GM19240 (cell line): ENCODE data around the gene OCEL1.

Source experiments
- DNase-seq: peaks from one replicate; pipeline ENCODE4 v3.0.0; 2011; ENCODE audit warnings: low spot score; ENCODE audit not compliant: insufficient read length

OCEL1 gene

DNA sequence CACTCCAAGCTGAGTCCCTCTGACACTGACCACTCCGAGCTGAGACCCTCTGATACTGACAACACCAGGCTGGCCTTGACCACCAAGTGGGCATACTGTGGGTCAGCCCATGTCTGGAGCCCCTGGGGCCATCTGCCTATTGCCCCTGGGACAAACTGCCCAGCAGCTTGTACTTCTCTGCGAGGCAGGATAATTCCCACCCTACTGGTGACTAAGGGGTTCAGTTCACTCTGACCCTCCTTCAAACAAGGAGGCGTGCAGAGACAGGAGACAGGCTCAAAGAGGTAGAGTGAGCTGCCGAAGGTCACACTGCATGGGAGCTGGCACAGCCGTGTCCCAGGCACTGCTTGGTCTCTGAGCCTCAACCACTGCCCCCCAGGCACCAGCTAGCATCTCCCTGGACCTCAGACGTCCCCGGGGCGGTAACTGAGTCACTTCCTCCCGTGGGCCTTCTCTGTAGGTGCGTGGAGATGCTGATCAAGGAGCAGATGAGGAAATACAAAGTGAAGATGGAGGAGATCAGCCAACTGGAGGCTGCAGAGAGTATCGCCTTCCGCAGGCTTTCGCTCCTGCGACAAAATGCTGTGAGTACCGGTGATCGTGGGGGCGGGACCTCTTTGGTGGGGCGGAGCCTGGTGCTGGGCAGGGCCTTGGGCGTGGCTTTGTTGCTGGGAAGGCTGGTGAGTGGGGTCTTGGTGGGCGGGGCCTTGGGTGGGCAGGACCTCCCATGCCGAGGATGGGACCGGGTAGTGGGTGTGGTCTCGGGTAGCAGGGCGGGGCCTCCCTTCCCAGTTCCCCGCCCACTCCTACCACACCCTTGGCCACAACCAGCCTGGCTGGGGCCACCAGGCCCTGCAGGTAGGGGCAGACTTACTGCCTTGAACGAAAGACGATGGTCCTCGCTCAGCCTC is 16.6 kb upstream of the OCEL1 start:
- DNase-seq: peak; percentile 56

GRCh38 chr19:17210296-17210695 is 15.7 kb upstream of the OCEL1 start:
- no peak for DNase-seq

GRCh38 chr19:17211547-17212446 is 14.2 kb upstream of the OCEL1 start:
- DNase-seq: no peak

DNA sequence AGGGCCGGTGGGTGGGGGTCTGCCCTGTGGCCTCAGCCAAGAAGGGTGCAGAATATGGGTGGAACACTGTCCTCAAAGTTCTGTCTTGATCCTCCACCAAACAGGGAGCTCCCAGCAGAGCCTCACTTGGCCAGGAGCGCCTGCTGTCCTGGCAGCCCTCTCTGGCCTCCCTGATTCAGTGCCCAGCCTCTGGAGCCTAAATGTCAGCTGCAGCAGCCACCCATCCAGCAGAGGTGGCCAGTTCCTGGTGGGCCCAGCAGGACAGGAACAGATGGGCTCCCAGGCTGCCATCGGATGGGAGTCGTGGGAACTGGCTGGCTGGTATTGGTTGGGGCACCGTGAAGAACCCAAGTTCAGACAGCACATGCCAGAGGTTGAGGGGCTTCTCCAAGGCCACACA is 12.7 kb upstream of the OCEL1 start:
- no peak for DNase-seq

DNA sequence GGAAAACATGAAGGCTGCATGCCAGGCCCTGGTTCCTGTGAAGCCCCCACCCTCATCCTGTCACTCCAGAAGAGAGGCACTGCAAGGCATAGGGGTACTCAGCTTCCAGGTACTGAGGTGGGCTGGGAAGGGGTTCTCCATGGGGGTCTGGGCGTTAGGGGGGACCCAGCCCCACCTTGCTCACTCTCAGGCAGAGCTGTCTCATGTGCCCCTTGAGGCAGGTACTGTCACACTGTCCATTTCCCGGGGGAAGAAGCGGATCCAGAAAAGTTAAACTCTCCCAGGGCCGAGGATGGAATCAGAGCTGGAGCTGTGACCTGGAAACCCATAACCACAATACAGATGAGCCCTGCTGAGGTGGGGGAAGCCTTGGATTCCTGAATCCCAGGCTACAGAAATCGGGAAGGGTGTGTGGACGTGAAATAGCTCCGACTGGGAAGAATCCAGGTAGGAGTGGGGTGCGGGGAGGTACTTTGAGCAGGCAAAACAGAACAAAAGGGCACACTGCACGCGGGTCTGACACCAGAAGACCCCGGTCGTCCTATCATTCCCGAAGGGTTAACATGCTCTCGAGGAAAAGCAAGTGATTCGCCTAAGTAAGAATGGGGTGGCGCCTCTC is 11.4 kb upstream of the OCEL1 start:
- no peak for DNase-seq

DNA sequence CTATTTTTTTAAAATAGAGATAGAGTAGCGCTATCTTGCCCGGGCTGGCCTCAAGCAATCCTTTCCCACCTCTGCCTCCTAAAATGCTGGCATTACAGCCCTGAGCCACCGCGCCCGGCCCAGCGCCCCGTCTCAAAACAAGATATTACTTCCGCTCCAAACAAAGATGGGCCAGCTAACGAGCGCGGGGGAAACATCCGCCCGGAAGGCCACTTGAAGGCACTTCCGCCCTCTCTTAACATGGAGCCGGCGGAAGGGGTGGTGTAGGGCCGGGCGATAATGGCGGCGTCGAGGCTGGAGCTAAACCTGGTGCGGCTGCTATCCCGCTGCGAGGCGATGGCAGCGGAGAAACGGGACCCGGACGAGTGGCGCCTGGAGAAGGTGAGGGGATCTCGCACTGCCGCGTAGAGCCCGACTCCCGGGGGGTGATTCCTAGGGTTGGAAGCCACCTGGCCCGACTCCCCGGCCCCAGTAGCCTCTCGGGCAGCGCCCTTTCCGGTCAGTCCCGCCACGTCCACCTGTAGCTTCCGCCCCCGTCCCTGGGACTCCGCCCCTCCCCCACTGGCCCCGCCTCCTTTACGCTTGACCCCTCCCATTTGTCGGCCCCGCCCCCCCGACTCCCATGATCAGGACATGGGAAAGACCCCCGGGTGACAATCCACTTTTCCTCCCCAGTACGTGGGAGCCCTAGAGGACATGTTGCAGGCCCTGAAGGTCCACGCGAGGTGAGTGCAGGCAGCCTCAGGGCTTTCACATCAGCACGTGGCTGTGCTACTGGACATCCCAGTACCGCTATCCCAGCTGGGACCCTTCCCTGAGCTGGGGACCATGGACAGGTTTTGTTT is 10.7 kb upstream of the OCEL1 start, which contains the start of gene USE1:
Gene USE1 (plus strand): TSS at position 231 of the 845 bp plus-strand sequence. CDS start 49 bp downstream, at position 280.
- peak; percentile 95 for DNase-seq

- DNase-seq: no peak
These were observed 9.9 kb upstream of the OCEL1 start for GRCh38 chr19:17216058-17216670.

DNA sequence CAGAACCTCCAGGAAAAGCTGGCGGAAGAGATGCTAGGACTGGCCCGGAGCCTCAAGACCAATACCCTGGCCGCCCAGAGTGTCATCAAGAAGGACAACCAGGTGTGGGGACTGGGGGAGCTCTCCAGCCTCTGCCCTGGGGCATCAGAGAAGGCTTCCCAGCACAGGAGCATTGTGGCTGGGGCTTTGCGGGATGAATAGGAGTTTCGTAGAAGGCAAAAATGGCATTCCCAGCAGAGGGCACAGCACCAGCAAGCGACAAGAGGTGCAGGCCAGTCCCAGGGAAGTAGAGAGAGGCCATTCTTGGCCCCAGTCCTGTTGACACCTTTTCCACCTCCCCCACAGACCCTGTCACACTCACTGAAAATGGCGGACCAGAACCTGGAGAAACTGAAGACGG is 6.7 kb upstream of the OCEL1 start:
- no peak for DNase-seq

- DNase-seq: no peak
These were observed 5.7 kb upstream of the OCEL1 start for GRCh38 chr19:17220207-17220758.

DNA sequence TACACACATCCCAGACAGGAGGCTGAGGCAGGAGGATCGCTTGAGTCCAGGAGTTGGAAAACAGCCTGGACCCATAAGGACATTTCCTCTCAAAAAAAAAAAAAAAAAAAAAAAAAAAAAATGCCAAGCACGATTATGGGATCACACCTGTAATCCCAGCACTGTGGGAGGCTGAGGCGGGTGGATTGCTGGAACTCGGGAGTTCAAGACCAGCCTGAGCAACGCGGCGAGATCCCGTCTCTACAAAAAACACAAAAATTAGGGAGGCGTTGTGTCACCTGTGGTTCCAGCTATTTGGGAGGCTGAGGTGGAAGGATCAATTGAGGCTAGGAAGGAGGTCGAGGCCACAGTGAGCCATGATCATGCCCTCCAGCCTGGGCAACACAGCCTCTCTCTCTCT is 973 bp upstream of the OCEL1 start:
- no peak for DNase-seq

GRCh38 chr19:17227798-17228367 is 1.9 kb downstream of the OCEL1 start:
- DNase-seq: no peak

DNA sequence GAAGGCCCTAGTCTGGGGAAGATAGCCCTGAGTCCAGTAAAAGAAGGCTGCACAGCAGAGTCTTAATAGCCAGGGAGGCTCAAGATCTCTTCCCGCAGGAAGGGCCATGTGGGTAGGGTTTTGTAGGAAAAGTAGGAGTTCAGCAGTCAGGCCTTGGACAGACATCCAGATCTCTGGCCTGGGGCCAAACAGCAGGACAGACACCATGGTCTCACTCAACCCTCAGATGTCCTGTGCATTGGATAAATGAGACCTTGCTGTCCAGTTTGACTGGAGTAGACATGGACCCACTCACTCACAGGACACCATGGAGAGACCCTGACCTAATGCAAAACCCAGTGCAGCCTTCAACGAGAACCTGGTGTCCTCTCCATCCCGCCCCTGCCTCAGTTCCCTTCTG is 3.9 kb downstream of the OCEL1 start:
- DNase-seq: no peak

GRCh38 chr19:17232258-17232657 is 6.2 kb downstream of the OCEL1 start:
- DNase-seq: no peak

GRCh38 chr19:17234911-17235299 is 8.9 kb downstream of the OCEL1 start:
- DNase-seq: no peak

DNA sequence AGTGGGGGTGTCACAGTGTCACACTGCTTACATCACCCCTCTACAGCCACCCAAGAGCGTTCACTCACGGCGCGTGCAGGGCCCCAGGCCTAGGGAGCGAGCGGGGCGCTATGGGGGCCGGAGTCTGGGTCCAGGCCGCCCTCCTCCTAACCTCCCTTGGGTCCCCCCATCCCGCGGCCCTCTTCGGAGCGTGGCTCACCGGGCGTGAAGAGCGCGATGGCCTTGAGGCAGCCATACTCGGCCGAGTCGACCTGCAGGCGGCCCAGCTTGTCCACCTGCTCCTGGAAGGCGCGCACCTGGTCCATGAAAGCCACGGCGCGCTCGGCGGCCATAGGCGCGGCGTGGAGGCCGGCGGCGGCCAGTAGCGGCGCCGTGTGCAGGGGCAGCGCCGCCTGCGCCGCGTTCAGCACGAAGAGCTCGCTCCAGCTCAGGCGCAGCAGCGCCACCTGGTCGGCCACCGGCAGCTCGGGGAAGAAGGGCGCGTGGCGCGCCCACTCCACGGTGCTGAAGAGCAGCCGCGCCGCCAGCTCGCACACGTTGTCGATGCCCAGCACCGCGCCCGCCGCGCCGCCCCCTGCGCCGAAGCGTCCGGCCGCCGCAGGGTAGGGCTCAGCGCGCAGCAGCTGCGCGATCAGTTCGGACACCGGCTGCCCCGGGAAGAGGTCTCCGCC is 9.4 kb downstream of the OCEL1 start:
- no peak for DNase-seq

- DNase-seq: no peak
These were observed 10.1 kb downstream of the OCEL1 start for GRCh38 chr19:17235971-17236777.

DNA sequence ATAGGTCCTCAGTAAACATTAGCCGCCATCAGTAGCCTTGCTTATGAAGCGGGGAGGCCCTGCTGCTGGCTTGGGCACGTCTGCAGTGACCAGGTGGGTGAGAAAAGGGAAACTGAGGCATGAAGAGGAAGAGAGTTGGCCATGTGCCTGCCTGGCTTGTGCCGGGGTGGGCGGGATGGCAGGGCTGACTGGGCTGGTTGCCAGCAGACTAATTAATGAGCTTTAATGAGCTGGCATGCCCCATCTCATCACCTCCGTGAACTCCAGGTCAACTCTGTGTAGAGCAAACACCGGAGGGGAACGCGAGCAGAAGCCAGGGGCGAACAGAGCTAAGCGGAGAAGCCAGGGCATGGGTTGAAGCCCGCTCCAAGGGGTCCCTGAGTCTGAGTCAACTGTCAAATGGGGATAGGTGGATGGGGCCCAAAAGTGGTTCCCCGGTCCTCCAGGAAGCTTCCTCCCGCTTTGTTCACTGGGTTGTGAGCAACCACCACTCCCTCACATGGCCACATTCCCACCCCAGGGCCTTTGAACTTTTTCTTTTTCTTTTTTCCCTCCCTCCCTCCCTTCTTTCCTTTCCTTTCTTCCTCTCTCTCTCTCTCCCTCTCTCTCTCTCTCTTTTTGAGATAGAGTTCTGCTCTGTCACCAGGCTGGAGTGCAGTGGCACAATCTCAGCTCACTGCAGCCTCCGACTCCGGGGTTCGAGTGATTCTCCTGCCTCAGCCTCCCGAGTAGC is 11.0 kb downstream of the OCEL1 start:
- no peak for DNase-seq
